PC-3 (cell line): ENCODE data around the gene SERINC3.

Experiments
- EZH2 ChIP-seq: fragments of 300-600 bp; sonication (generic); IDR thresholded peaks from one replicate; pipeline ENCODE4 v1.6.1; 2017; ENCODE audit warnings: antibody characterized with exemption, mild to moderate bottlenecking, low read length; ENCODE audit not compliant: unreplicated experiment
- EZH2phosphoT487 ChIP-seq: fragments of 300-600 bp; sonication (generic); IDR thresholded peaks from 2 replicates; pipeline ENCODE4 v1.6.1; 2018; ENCODE audit warnings: mild to moderate bottlenecking, antibody characterized with exemption, low read length, borderline replicate concordance
- TF ChIP-seq, protein P1 (sequence below): fragments of 300-600 bp; sonication (generic); conservative IDR thresholded peaks from 2 replicates; pipeline ENCODE4 v1.5.1; 2017; ENCODE audit warnings: antibody characterized with exemption, low read depth, mild to moderate bottlenecking, low read length

DNA sequence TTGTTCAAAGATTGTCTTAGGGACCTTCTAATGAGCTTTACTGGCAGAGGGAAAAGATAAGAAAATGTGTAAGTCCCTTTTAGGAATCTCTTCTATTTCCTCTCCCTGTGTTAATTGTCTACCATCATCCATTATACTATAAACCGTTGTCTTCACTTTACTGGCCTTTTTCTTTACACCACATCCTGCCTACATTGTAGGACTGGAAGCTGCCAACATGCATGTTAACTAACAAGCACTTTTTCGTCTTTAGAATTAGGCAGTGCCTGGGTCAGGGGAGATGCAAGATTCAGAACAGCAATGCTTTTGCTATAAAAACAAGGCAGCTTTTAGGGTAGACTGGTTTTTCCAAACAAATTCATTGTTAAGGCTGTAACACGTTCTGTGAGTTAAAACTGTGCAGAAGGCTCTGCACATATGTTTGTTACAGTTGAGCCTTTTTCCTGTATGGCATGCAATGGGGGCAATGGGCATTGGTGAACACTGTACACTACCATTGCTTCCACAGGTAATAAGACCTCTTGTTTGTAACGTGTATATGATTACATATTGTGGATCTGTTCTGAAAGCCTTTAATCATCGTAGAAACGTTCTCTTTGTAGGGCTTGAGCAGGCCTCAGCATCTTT, 49.6 kb upstream of the SERINC3 start:
- TF ChIP-seq, protein P1, sequence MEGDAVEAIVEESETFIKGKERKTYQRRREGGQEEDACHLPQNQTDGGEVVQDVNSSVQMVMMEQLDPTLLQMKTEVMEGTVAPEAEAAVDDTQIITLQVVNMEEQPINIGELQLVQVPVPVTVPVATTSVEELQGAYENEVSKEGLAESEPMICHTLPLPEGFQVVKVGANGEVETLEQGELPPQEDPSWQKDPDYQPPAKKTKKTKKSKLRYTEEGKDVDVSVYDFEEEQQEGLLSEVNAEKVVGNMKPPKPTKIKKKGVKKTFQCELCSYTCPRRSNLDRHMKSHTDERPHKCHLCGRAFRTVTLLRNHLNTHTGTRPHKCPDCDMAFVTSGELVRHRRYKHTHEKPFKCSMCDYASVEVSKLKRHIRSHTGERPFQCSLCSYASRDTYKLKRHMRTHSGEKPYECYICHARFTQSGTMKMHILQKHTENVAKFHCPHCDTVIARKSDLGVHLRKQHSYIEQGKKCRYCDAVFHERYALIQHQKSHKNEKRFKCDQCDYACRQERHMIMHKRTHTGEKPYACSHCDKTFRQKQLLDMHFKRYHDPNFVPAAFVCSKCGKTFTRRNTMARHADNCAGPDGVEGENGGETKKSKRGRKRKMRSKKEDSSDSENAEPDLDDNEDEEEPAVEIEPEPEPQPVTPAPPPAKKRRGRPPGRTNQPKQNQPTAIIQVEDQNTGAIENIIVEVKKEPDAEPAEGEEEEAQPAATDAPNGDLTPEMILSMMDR: no peak
- no peak for TF ChIP-seq EZH2phosphoT487
- TF ChIP-seq EZH2: no peak
